Nephron progenitor cell (in vitro differentiated cells): ENCODE results near the gene CARD19.

Source experiments
- DNase-seq: peaks from one replicate; pipeline ENCODE4 v3.0.0; 2021
- H3K27ac Mint-ChIP-seq: 2 replicates; pipeline ENCODE4 v1.8.0; 2021; ENCODE audit warnings: mild to moderate bottlenecking, moderate library complexity, mixed read lengths
- H3K27me3 Mint-ChIP-seq: 2 replicates; pipeline ENCODE4 v1.8.0; 2021; ENCODE audit warnings: mild to moderate bottlenecking, low read depth, mixed read lengths; ENCODE audit not compliant: poor library complexity
- H3K36me3 Mint-ChIP-seq: 2 replicates; pipeline ENCODE4 v1.8.0; 2021; ENCODE audit warnings: low read depth, mixed read lengths
- H3K4me1 Mint-ChIP-seq: 2 replicates; pipeline ENCODE4 v1.8.0; 2021; ENCODE audit warnings: mixed read lengths
- H3K4me3 Mint-ChIP-seq: 2 replicates; pipeline ENCODE4 v1.8.0; 2021; ENCODE audit warnings: mild to moderate bottlenecking, moderate library complexity, mixed read lengths
- H3K9me3 Mint-ChIP-seq: 2 replicates; pipeline ENCODE4 v1.8.0; 2021; ENCODE audit warnings: mild to moderate bottlenecking, moderate library complexity, mixed read lengths
- TF ChIP-seq, protein P1 (sequence below): fragments of 200-600 bp; sonication (generic); IDR thresholded peaks from 2 replicates; pipeline ENCODE4 v1.5.0; 2021; ENCODE audit warnings: antibody characterized with exemption

CARD19 gene

GRCh38 chr9:93110311-93110855 lies 14.4 kb downstream of the CARD19 start:
- H3K27ac Mint-ChIP-seq, result no peak overlapping the region
- no peak for DNase-seq

GRCh38 chr9:93111001-93111370 lies 15.0 kb downstream of the CARD19 start:
- no peak overlapping the region for H3K4me3 Mint-ChIP-seq
- TF ChIP-seq, protein P1, sequence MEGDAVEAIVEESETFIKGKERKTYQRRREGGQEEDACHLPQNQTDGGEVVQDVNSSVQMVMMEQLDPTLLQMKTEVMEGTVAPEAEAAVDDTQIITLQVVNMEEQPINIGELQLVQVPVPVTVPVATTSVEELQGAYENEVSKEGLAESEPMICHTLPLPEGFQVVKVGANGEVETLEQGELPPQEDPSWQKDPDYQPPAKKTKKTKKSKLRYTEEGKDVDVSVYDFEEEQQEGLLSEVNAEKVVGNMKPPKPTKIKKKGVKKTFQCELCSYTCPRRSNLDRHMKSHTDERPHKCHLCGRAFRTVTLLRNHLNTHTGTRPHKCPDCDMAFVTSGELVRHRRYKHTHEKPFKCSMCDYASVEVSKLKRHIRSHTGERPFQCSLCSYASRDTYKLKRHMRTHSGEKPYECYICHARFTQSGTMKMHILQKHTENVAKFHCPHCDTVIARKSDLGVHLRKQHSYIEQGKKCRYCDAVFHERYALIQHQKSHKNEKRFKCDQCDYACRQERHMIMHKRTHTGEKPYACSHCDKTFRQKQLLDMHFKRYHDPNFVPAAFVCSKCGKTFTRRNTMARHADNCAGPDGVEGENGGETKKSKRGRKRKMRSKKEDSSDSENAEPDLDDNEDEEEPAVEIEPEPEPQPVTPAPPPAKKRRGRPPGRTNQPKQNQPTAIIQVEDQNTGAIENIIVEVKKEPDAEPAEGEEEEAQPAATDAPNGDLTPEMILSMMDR, result no peak
- no peaks in the 10 kb centered on the region for H3K27me3 Mint-ChIP-seq
- H3K36me3 Mint-ChIP-seq, result peaks cover 4% of the 10 kb centered on the region
- peaks cover 14% of the 10 kb centered on the region for H3K4me1 Mint-ChIP-seq
- no peak for DNase-seq
- H3K9me3 Mint-ChIP-seq, result no peaks in the 10 kb centered on the region
- no peak overlapping the region for H3K27ac Mint-ChIP-seq

More at GRCh38 chr9:93110311-93110855, 14.4 kb downstream of the CARD19 start:
- peaks cover 4% of the 10 kb centered on the region for H3K36me3 Mint-ChIP-seq
- TF ChIP-seq, protein P1, result no peak
- H3K4me1 Mint-ChIP-seq, result peaks cover 14% of the 10 kb centered on the region
- H3K4me3 Mint-ChIP-seq, result no peak overlapping the region
- no peaks in the 10 kb centered on the region for H3K9me3 Mint-ChIP-seq
- no peaks in the 10 kb centered on the region for H3K27me3 Mint-ChIP-seq

- Mint-ChIP-seq H3K4me3 (no peak overlapping the region), H3K27me3 (no peaks in the 10 kb centered on the region), H3K36me3 (peaks cover 4% of the 10 kb centered on the region), H3K27ac (no peak overlapping the region), H3K4me1 (peaks cover 14% of the 10 kb centered on the region), H3K9me3 (no peaks in the 10 kb centered on the region)
- TF ChIP-seq, protein P1, result no peak
- no peak for DNase-seq
These were observed 15.5 kb downstream of the CARD19 start for GRCh38 chr9:93111371-93112115.

DNA sequence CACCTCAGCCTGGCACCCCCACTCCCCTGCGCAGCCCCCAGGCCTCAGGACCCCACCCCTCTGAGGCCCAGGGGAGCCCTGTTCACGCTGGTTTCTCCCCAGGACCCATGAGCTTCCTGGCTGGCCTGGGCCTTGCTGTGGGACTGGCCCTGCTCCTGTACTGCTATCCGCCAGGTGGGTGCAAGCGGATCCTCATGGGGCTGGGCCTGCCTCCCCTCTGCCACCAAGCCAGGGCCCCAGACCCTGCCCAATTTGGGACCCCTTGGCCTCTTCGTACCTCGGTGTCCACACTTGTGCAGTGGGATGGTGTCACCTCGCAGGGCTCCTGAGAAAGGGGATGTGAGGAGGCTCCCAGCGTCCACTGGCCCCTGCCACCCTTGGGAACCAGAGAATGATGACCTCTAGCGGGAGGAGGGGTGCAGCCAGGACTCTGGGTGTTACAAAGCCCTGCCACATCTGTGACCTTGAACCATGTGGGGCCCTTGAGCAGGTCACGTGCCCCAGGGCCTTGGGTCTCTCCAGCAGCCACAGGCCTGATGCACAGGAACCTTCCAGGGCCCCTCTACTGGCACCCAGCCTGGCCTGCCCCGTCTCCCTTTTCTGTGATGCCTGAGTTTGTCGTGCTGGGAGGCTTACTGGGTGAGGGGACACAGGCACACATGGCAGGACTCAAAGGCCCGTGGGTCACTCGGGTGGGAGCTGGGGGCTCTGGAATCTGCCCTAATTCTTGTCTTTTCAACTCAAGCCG lies 16.3 kb downstream of the CARD19 start:
- peaks cover 14% of the 10 kb centered on the region for H3K4me1 Mint-ChIP-seq
- no peak overlapping the region for H3K4me3 Mint-ChIP-seq
- no peak overlapping the region for H3K27ac Mint-ChIP-seq
- no peaks in the 10 kb centered on the region for H3K9me3 Mint-ChIP-seq
- H3K27me3 Mint-ChIP-seq, result no peaks in the 10 kb centered on the region
- H3K36me3 Mint-ChIP-seq, result peaks cover 4% of the 10 kb centered on the region
- DNase-seq, result no peak
- TF ChIP-seq, protein P1, result no peak

DNA sequence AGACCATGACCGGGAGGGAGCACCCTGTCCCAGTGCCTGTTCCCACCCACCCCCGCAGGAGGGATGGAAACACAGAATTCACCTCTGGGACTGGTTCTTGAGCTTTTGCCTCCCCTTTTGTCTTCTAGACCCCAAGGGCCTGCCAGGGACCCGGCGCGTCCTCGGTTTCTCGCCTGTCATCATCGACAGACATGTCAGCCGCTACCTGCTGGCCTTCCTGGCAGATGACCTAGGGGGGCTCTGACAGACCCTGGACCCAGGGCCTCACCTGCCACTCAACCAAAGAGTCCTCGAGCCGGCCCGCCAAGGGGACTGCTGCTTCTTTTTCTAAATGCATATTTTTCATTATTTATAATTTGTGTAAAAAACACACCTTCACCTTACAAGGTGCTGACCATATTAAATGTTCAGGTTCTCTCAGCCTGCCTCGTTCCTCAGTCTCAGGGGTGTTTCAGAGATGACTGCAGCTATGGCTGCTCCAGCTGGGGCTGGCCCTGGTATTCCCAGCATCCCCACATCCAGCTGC lies 16.9 kb downstream of the CARD19 start:
- Mint-ChIP-seq H3K4me1 (peaks cover 14% of the 10 kb centered on the region), H3K27me3 (no peaks in the 10 kb centered on the region), H3K27ac (no peak overlapping the region), H3K4me3 (no peak overlapping the region), H3K36me3 (peaks cover 4% of the 10 kb centered on the region), H3K9me3 (no peaks in the 10 kb centered on the region)
- DNase-seq, result no peak
- TF ChIP-seq, protein P1, result no peak
